GM23338 (cell line): ENCODE measurements around the gene TTYH1. TPM values are rescaled to one million over a fixed set of nuclear protein-coding genes. Genes with fewer than 3 reads are reported as not detected.
A peak's percentile ranks its signal among the peaks of the same experiment; 100 is the strongest.

Source experiments
- ATAC-seq: fragments of 200-7000 bp; cut with Tn5 transposase; 3 replicates; pipeline ENCODE4 v1.9.1; 2020
- DNase-seq: peaks from one replicate; pipeline ENCODE4 v3.0.0-alpha.2; 2015; ENCODE audit warnings: low spot score
- H2AFZ ChIP-seq: fragments of 200-600 bp; sonication (generic); 2 replicates; pipeline ENCODE4 v1.8.0; 2016; ENCODE audit warnings: antibody characterized with exemption, mild to moderate bottlenecking, moderate library complexity
- H3F3A ChIP-seq: fragments of 200-600 bp; sonication (generic); replicated peaks from 2 replicates; pipeline ENCODE4 v1.8.0; 2017; ENCODE audit warnings: antibody characterized with exemption, mixed run types, low read depth
- H3K27ac ChIP-seq: fragments of 200-600 bp; sonication (generic); 2 replicates; pipeline ENCODE4 v1.6.1; 2016; ENCODE audit warnings: low read depth
- H3K27me3 ChIP-seq: fragments of 200-600 bp; sonication (generic); 2 replicates; pipeline ENCODE4 v1.8.0; 2016; ENCODE audit warnings: mild to moderate bottlenecking, mixed run types, moderate library complexity; ENCODE audit not compliant: insufficient read depth
- H3K36me3 ChIP-seq: fragments of 200-600 bp; sonication (generic); 2 replicates; pipeline ENCODE4 v1.8.0; 2016; ENCODE audit warnings: mild to moderate bottlenecking; ENCODE audit not compliant: insufficient read depth
- H3K4me1 ChIP-seq: fragments of 200-600 bp; sonication (generic); 2 replicates; pipeline ENCODE4 v1.8.0; 2016; ENCODE audit warnings: mild to moderate bottlenecking, moderate library complexity; ENCODE audit not compliant: insufficient read depth
- H3K4me2 ChIP-seq: fragments of 200-600 bp; sonication (generic); 2 replicates; pipeline ENCODE4 v1.7.1; 2017; ENCODE audit warnings: mixed run types
- H3K4me3 ChIP-seq: fragments of 200-600 bp; sonication (generic); 2 replicates; pipeline ENCODE4 v1.6.1; 2016; ENCODE audit warnings: mixed run types
- H3K79me2 ChIP-seq: fragments of 200-600 bp; sonication (generic); replicated peaks from 2 replicates; pipeline ENCODE4 v1.8.0; 2017; ENCODE audit warnings: mild to moderate bottlenecking; ENCODE audit not compliant: insufficient read depth
- H3K9me2 ChIP-seq: fragments of 200-600 bp; sonication (generic); 2 replicates; pipeline ENCODE4 v1.8.0; 2017; ENCODE audit not compliant: insufficient read depth
- H4K20me1 ChIP-seq: fragments of 200-600 bp; sonication (generic); replicated peaks from 2 replicates; pipeline ENCODE4 v1.8.0; 2017; ENCODE audit warnings: mild to moderate bottlenecking; ENCODE audit not compliant: insufficient read depth
- H3K27ac Mint-ChIP-seq: 2 replicates; pipeline ENCODE4 v1.8.0; 2020; ENCODE audit warnings: inconsistent platforms, mild to moderate bottlenecking, moderate library complexity, mixed read lengths
- H3K27me3 Mint-ChIP-seq: 3 replicates; pipeline ENCODE4 v1.8.0; 2022; ENCODE audit warnings: low read depth, mild to moderate bottlenecking, moderate library complexity, mixed read lengths, inconsistent platforms; ENCODE audit not compliant: insufficient read depth, poor library complexity
- H3K36me3 Mint-ChIP-seq: 3 replicates; pipeline ENCODE4 v1.8.0; 2021; ENCODE audit warnings: low read depth, mild to moderate bottlenecking, inconsistent platforms, moderate library complexity, mixed read lengths
- H3K4me1 Mint-ChIP-seq: 3 replicates; pipeline ENCODE4 v1.8.0; 2020; ENCODE audit warnings: mild to moderate bottlenecking, inconsistent platforms, mixed read lengths
- H3K4me3 Mint-ChIP-seq: 3 replicates; pipeline ENCODE4 v1.8.0; 2021; ENCODE audit warnings: moderate library complexity, mild to moderate bottlenecking, inconsistent platforms, mixed read lengths
- H3K9me3 Mint-ChIP-seq: 3 replicates; pipeline ENCODE4 v1.8.0; 2020; ENCODE audit warnings: moderate library complexity, mild to moderate bottlenecking, inconsistent platforms, mixed read lengths
- CTCF ChIP-seq, 2 experiments: fragments of 200-600 bp in 1 of 2; sonication (generic) in 1 of 2; conservative IDR thresholded peaks; 2 replicates each; pipeline versions ENCODE4 v1.5.1 to v1.6.1; 2016 to 2017; ENCODE audit warnings: antibody characterized with exemption in 2 of 2, low read depth in 2 of 2, mild to moderate bottlenecking in 2 of 2, moderate library complexity in 1 of 2
- ETS1 ChIP-seq: IDR thresholded peaks from 2 replicates; pipeline ENCODE4 v1.6.1; 2016; ENCODE audit warnings: antibody characterized with exemption
- EZH2phosphoT487 ChIP-seq: fragments of 200-600 bp; sonication (generic); IDR thresholded peaks from one replicate; pipeline ENCODE4 v1.8.1; 2018; ENCODE audit warnings: antibody characterized with exemption; ENCODE audit not compliant: unreplicated experiment
- JUNB ChIP-seq: IDR thresholded peaks from one replicate; pipeline ENCODE4 v1.6.1; 2016; ENCODE audit warnings: antibody characterized with exemption; ENCODE audit not compliant: unreplicated experiment
- POLR2AphosphoS5 ChIP-seq: IDR thresholded peaks from 2 replicates; pipeline ENCODE4 v1.6.1; 2016; ENCODE audit warnings: antibody characterized with exemption, low read depth
- STAT1 ChIP-seq: IDR thresholded peaks from one replicate; pipeline ENCODE4 v1.6.1; 2016; ENCODE audit warnings: antibody characterized with exemption; ENCODE audit not compliant: unreplicated experiment
- ZNF331 ChIP-seq: fragments of 250-450 bp; sonication (Bioruptor Pico); IDR thresholded peaks from 2 replicates; pipeline ENCODE4 v1.5.0; 2020; ENCODE audit warnings: low read depth, mild to moderate bottlenecking, moderate library complexity
- ZNF462 ChIP-seq: fragments of 250-450 bp; sonication (Bioruptor Pico); IDR thresholded peaks from 2 replicates; pipeline ENCODE4 v1.5.0; 2020; ENCODE audit warnings: mild to moderate bottlenecking, moderate library complexity
- polyA plus RNA-seq: library from polyadenylated mRNA; unstranded; fragments of >200 nt; fragmentation: Nextera tagmentation; extraction: Ambion mirVana; gene quantifications from 2 replicates; pipeline ENCODE4 v1.2.1, GENCODE V29; 2016
- total RNA-seq: library from RNA; depleted of rRNA; stranded (reverse); fragments of >200 nt; shearing (Covaris generic); gene quantifications from 2 replicates; pipeline ENCODE4 v1.2.3, GENCODE V29; 2014

The TTYH1 gene
- total and polyA plus RNA-seq, 2 experiments from 2014 or later: 18.2 to 40.8 TPM

- Histone ChIP-seq H3F3A (peaks cover 9% of the 10 kb centered on the region; the same call in 1 of the 2 replicates), H3K36me3 (peaks cover 9% of the 10 kb centered on the region), H3K4me1 (peaks cover 3% of the 10 kb centered on the region; the same call in 1 of the 2 replicates), H3K4me3 (peak overlapping the region; percentile 82), H3K27ac (no peak overlapping the region), H3K4me2 (peak overlapping the region; percentile 98), H3K27me3 (peaks cover 13% of the 10 kb centered on the region), H3K9me2 (no peaks in the 10 kb centered on the region), H4K20me1 (0 out of 2 replicates have a peak, but pooled peaks cover 6% of the 10 kb centered on the region), H3K79me2 (no peaks in the 10 kb centered on the region; the same call in 1 of the 2 replicates), H2AFZ (no peak overlapping the region)
- TF ChIP-seq CTCF (conservative IDR thresholded peaks at IDR 0.05; ENCODE audit: low read depth in 2 of 2) (no peak), POLR2AphosphoS5 (peak; percentile 19; the same call in 1 of the 2 replicates), EZH2phosphoT487 (no peak), ZNF331 (no peak), JUNB (no peak), STAT1 (no peak), ETS1 (no peak), ZNF462 (CRISPR knock-in tag) (no peak)
- peak overlapping the region; percentile 9; the same call in 1 of the 2 replicates for H3K27ac Mint-ChIP-seq
- peaks cover 15% of the 10 kb centered on the region; the same call in 2 of the 3 replicates for H3K4me1 Mint-ChIP-seq
- peak overlapping the region; percentile 67 for H3K4me3 Mint-ChIP-seq
- ATAC-seq (no peak), DNase-seq (no peak)
- peaks cover 32% of the 10 kb centered on the region for H3K27me3 Mint-ChIP-seq
- peaks cover 41% of the 10 kb centered on the region for H3K36me3 Mint-ChIP-seq
- H3K9me3 Mint-ChIP-seq: peaks cover 5% of the 10 kb centered on the region; the same call in 1 of the 3 replicates
Observed at GRCh38 chr19:54462047-54462654, 46.9 kb downstream of the TTYH1 start.
